OCI-LY7 (cell line): ENCODE measurements around the gene NME7. TPM values are rescaled to one million over a fixed set of nuclear protein-coding genes. Genes with fewer than 3 reads are reported as not detected.

Experiments used
- BruUV-seq: library from RNA; stranded (reverse); fragments of 400-500 nt; replicated peaks from 2 replicates; lab custom pipeline; 2021; lab: Mats Ljungman, UMichigan
- CTCF ChIA-PET: fragments of 300-600 bp; sonication (Branson Sonifier 250); formaldehyde crosslinking; loops from one replicate; lab custom pipeline; 2022; ENCODE audit warnings: antibody characterized with exemption; ENCODE audit not compliant: unreplicated experiment; lab: Charles Lee
- POLR2A ChIA-PET: fragments of 300-600 bp; sonication (Branson Sonifier 250); formaldehyde crosslinking; loops from one replicate; lab custom pipeline; 2022; ENCODE audit warnings: antibody characterized with exemption; lab: Charles Lee
- DNase-seq: peaks from one replicate; pipeline ENCODE4 v3.0.0-alpha.2; 2015; ENCODE audit warnings: low spot score
- H2AFZ ChIP-seq: fragments of 200-600 bp; sonication (generic), shearing (Covaris generic); 2 replicates; pipeline ENCODE4 v1.6.1; 2014; ENCODE audit warnings: mild to moderate bottlenecking, antibody characterized with exemption, low read length, moderate library complexity
- H3K27ac ChIP-seq: fragments of 200-600 bp; sonication (generic); 2 replicates; pipeline ENCODE4 v1.5.1; 2014; ENCODE audit warnings: mixed run types, low read depth, mild to moderate bottlenecking, moderate library complexity, low read length, inconsistent platforms; ENCODE audit not compliant: poor library complexity, severe bottlenecking
- H3K36me3 ChIP-seq: fragments of 200-600 bp; sonication (generic); 2 replicates; pipeline ENCODE4 v1.6.1; 2014; ENCODE audit warnings: mild to moderate bottlenecking, antibody characterized with exemption, low read length, moderate library complexity, mixed read lengths; ENCODE audit not compliant: insufficient read depth
- H3K4me1 ChIP-seq: fragments of 200-600 bp; sonication (generic); 2 replicates; pipeline ENCODE4 v1.5.1; 2014; ENCODE audit warnings: mild to moderate bottlenecking, low read length; ENCODE audit not compliant: insufficient read depth, poor library complexity, severe bottlenecking
- H3K4me2 ChIP-seq: fragments of 200-600 bp; sonication (generic); 2 replicates; pipeline ENCODE4 v1.6.1; 2014; ENCODE audit warnings: mild to moderate bottlenecking, low read length
- H3K4me3 ChIP-seq: fragments of 200-600 bp; sonication (generic); 2 replicates; pipeline ENCODE4 v1.5.1; 2014; ENCODE audit warnings: mild to moderate bottlenecking, low read depth, low read length; ENCODE audit not compliant: poor library complexity, severe bottlenecking
- H3K79me2 ChIP-seq: fragments of 200-600 bp; sonication (generic); 2 replicates; pipeline ENCODE4 v1.6.1; 2016; ENCODE audit warnings: low read depth, mild to moderate bottlenecking, low read length, moderate library complexity, mixed read lengths; ENCODE audit not compliant: insufficient read depth
- H3K9me2 ChIP-seq: fragments of 200-600 bp; sonication (generic); 2 replicates; pipeline ENCODE4 v1.6.1; 2016; ENCODE audit warnings: mild to moderate bottlenecking, low read length, mixed read lengths; ENCODE audit not compliant: insufficient read depth
- H3K9me3 ChIP-seq: fragments of 200-600 bp; sonication (generic); 2 replicates; pipeline ENCODE4 v1.6.1; 2014; ENCODE audit warnings: mild to moderate bottlenecking, mixed run types, low read length, mixed read lengths
- H4K20me1 ChIP-seq: fragments of 200-600 bp; sonication (generic); 2 replicates; pipeline ENCODE4 v1.6.1; 2014; ENCODE audit warnings: mild to moderate bottlenecking, antibody characterized with exemption, low read length, moderate library complexity, mixed read lengths; ENCODE audit not compliant: insufficient read depth
- EZH2phosphoT487 ChIP-seq: fragments of 200-600 bp; sonication (generic); IDR thresholded peaks from 2 replicates; pipeline ENCODE4 v1.6.1; 2018; ENCODE audit warnings: low read depth, borderline replicate concordance, mild to moderate bottlenecking, mixed run types, antibody characterized with exemption, low read length, moderate library complexity, mixed read lengths
- intact Hi-C: fragments of 100-400 bp; cut with micrococcal nuclease; formaldehyde crosslinking; loops from one replicate; pipeline ENCODE4 v1.10.0; 2022; ENCODE audit not compliant: unreplicated experiment
- total RNA-seq, 2 experiments: library from RNA; depleted of rRNA in 1 of 2; stranded (reverse); fragments of >200 nt in 1 of 2; shearing (Covaris generic) in 1 of 2; gene quantifications; 2 replicates each; pipeline ENCODE4 v1.2.3, GENCODE V29; 2014 to 2022
- TF ChIP-seq, protein P1 (sequence below): fragments of 200-600 bp; sonication (generic); conservative IDR thresholded peaks from 2 replicates; pipeline ENCODE4 v1.5.1; 2014; ENCODE audit warnings: mild to moderate bottlenecking, antibody characterized with exemption, low read length, moderate library complexity, mixed read lengths

Gene NME7
- total RNA-seq, 2 experiments from 2014 or later, result 9.3 to 17.0 TPM

GRCh38 chr1:169364948-169365347 lies 2.6 kb downstream of the NME7 start:
- Histone ChIP-seq H4K20me1 (no peaks in the 10 kb centered on the region), H3K4me3 (no peak overlapping the region), H3K79me2 (peaks cover 17% of the 10 kb centered on the region), H3K4me1 (peaks cover 16% of the 10 kb centered on the region), H3K9me2 (no peaks in the 10 kb centered on the region), H3K4me2 (no peak overlapping the region), H2AFZ (no peak overlapping the region), H3K9me3 (peaks cover 15% of the 10 kb centered on the region; the same call in 1 of the 2 replicates), H3K27ac (no peak overlapping the region), H3K36me3 (peaks cover 5% of the 10 kb centered on the region; the same call in 1 of the 2 replicates)
- intact Hi-C loops, result loop anchor here (5.0 to 10.0 kb wide), 5 partner anchors 122 to 707 kb away; partner anchors contain the start of genes ATP1B1, KIFAP3, METTL18 and SLC19A2
- no peak for TF ChIP-seq EZH2phosphoT487
- TF ChIP-seq, protein P1, sequence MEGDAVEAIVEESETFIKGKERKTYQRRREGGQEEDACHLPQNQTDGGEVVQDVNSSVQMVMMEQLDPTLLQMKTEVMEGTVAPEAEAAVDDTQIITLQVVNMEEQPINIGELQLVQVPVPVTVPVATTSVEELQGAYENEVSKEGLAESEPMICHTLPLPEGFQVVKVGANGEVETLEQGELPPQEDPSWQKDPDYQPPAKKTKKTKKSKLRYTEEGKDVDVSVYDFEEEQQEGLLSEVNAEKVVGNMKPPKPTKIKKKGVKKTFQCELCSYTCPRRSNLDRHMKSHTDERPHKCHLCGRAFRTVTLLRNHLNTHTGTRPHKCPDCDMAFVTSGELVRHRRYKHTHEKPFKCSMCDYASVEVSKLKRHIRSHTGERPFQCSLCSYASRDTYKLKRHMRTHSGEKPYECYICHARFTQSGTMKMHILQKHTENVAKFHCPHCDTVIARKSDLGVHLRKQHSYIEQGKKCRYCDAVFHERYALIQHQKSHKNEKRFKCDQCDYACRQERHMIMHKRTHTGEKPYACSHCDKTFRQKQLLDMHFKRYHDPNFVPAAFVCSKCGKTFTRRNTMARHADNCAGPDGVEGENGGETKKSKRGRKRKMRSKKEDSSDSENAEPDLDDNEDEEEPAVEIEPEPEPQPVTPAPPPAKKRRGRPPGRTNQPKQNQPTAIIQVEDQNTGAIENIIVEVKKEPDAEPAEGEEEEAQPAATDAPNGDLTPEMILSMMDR, result no peak
- BruUV-seq, result no TSS peak
- ChIA-PET CTCF (no interaction called here), POLR2A (interaction anchor here (0.8 kb wide), 1 partner anchor 10 kb away, joined by 5 read pairs; no protein-coding TSS in a partner anchor)
- no peak for DNase-seq

DNA sequence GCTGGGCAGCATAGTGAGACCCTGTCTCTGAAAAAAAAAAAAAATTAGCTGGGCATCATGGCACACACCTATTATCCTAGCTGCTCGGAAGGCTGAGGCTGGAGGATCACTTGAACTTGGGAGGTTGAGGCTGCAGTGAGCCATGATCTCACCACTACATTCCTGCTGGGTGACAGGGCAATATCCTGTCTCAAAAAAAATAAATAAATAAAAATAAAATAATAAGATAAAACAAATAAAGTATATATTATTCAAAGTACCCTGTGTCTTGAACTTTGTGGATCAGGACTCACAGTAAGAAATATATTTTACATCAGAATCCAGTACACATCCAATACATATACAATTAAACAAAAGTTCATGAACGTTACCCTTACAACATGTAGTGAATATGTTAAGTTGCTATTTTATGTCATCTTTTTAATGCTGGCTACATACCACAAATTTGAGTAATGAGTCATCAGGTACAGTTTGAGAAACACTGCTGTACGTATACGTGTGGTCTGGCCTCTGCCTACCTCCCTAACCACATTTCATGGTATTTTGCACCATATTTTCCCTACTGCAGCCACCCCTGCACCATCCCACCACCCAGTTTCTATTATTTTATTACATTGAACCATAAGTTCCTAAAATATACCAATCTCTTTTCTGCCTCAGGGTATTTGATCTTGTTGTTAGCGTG lies 4.4 kb downstream of the NME7 start:
- CTCF ChIA-PET, result no interaction called here
- intact Hi-C loops, result loop anchor here (10.0 kb wide), 2 partner anchors 332 to 432 kb away; partner anchors contain the start of gene METTL18
- H3K4me2 ChIP-seq, result no peak overlapping the region
- H3K36me3 ChIP-seq, result peaks cover 4% of the 10 kb centered on the region; the same call in 1 of the 2 replicates
- H3K79me2 ChIP-seq, result no peaks in the 10 kb centered on the region
- BruUV-seq, result no TSS peak
- no peak overlapping the region for H3K27ac ChIP-seq
- no peaks in the 10 kb centered on the region for H3K9me2 ChIP-seq
- POLR2A ChIA-PET, result interaction anchor here (0.5 to 1.7 kb wide), 2 partner anchors 12 to 433 kb away, joined by 3 to 5 read pairs; no protein-coding TSS in a partner anchor
- H4K20me1 ChIP-seq, result no peaks in the 10 kb centered on the region
- TF ChIP-seq EZH2phosphoT487, result no peak
- TF ChIP-seq, protein P1, result no peak
- H2AFZ ChIP-seq, result no peak overlapping the region
- H3K9me3 ChIP-seq, result peaks cover 15% of the 10 kb centered on the region; the same call in 1 of the 2 replicates
- H3K4me3 ChIP-seq, result no peak overlapping the region
- peaks cover 7% of the 10 kb centered on the region for H3K4me1 ChIP-seq
- DNase-seq, result no peak
